Neural progenitor cell (in vitro differentiated cells): ENCODE results near the gene SPG21.

ENCODE experiments used
- CTCF ChIP-seq: fragments of 200-600 bp; sonication (generic); IDR thresholded peaks from 2 replicates; pipeline ENCODE4 v1.5.1; 2017; ENCODE audit warnings: antibody characterized with exemption, mild to moderate bottlenecking
- EZH2 ChIP-seq: fragments of 200-600 bp; sonication (generic); IDR thresholded peaks from 2 replicates; pipeline ENCODE4 v1.6.1; 2017; ENCODE audit warnings: antibody characterized with exemption, mild to moderate bottlenecking, moderate library complexity
- EZH2phosphoT487 ChIP-seq: fragments of 200-600 bp; sonication (generic); IDR thresholded peaks from 2 replicates; pipeline ENCODE4 v1.6.1; 2017; ENCODE audit warnings: antibody characterized with exemption

- TF ChIP-seq EZH2 (no peak), CTCF (no peak), EZH2phosphoT487 (no peak)
Measured at GRCh38 chr15:64942356-64942755, 47.4 kb downstream of the SPG21 start.
